ENCODE measurements around the gene FBXL19. TPM values are rescaled to one million over a fixed set of nuclear protein-coding genes. Genes with fewer than 3 reads are reported as not detected.

The FBXL19 gene
- total and polyA plus RNA-seq, 2 of the 13 experiments (the other 11 are each of a cell fraction or from before 2014, with no cell fraction given): 6.0 to 13.7 TPM

DNA sequence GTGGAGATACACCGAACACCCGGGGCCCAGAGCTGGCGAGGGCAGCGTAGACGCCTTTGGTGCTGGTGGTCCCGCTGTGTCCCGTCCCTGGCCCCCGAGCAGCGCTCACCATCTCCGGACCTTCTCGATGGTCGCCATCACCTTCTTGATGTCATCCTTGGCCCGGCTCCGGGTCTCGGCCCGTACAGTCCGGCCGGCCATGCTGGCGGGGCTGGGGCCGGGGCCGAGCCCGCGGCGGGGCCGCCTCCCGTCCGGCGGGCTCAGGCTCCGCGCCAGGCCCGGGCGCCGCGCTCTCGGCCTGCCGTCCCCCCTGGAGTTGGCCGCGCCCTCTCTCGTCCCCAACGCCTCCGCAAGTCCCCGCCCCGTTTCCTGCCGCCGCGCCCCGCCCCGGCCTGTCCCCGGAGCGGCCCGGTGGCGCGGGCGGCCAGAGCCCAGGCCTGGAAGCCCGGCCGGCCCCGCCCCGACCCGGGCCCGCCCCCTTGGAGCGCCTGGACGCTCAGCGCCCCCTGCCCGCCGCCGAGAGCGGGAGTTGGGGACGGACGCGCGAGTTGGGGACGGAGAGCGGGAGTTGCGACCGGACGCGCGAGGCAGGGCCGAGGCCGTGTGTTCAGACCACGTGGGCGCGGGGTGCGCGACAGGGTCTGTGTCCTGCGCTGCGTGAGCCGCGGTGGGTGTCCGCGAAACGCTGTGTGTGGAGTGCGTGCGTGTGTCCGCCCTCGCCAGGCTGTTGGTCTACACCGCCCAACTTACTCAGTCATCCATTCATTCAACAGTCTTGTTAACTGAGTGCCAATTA, 29.4 kb upstream of the FBXL19 start, which contains the start of gene BCL7C (continued):
- TF ChIP-seq GMEB1 (CRISPR knock-in tag; IDR thresholded peaks at IDR 0.05; ENCODE audit: borderline replicate concordance) (peak; percentile 73; the same call in 1 of the 2 replicates), ZNF333 (CRISPR knock-in tag; IDR thresholded peaks at IDR 0.05; ENCODE audit: borderline replicate concordance) (peak; percentile 92), SNAI1 (CRISPR knock-in tag; IDR thresholded peaks at IDR 0.05; ENCODE audit: borderline replicate concordance) (0 out of 2 replicates have a peak, but pooled peaks have one; percentile 85), ZNF850 (CRISPR knock-in tag; conservative IDR thresholded peaks at IDR 0.05) (no peak), JARID2 (CRISPR knock-in tag; IDR thresholded peaks at IDR 0.05; ENCODE audit: insufficient replicate concordance) (peak; percentile 97), ZNF207 (IDR thresholded peaks at IDR 0.05; ENCODE audit: borderline replicate concordance) (no peak), HCFC1 (IDR thresholded peaks at IDR 0.05; ENCODE audit: low read depth, low read length) (peak; percentile 41; the same call in 1 of the 2 replicates), HDAC2 (CRISPR knock-in tag; IDR thresholded peaks at IDR 0.05) (peak; percentile 76), NRL (CRISPR knock-in tag; IDR thresholded peaks at IDR 0.05; ENCODE audit: borderline replicate concordance) (peak; percentile 96), SRSF1 (optimal IDR thresholded peaks at IDR 0.05; ENCODE audit: low read depth, low read length) (no peak), ZNF784 (CRISPR knock-in tag; IDR thresholded peaks at IDR 0.05; ENCODE audit: borderline replicate concordance) (peak; percentile 93; the same call in 1 of the 2 replicates), RFXAP (CRISPR knock-in tag; IDR thresholded peaks at IDR 0.05; ENCODE audit: borderline replicate concordance) (peak; percentile 84), ZNF562 (CRISPR knock-in tag; IDR thresholded peaks at IDR 0.05; ENCODE audit: borderline replicate concordance) (peak; percentile 93; the same call in 1 of the 2 replicates), RARG (CRISPR knock-in tag; IDR thresholded peaks at IDR 0.05; ENCODE audit: low read depth) (no peak), GFI1 (CRISPR knock-in tag; IDR thresholded peaks at IDR 0.05; ENCODE audit: borderline replicate concordance) (no peak), DPF2 (CRISPR knock-in tag; IDR thresholded peaks at IDR 0.05; ENCODE audit: borderline replicate concordance, low read depth) (no peak), FOSL1 (CRISPR knock-in tag; IDR thresholded peaks at IDR 0.05; ENCODE audit: borderline replicate concordance) (0 out of 2 replicates have a peak, but pooled peaks have one; percentile 32)
- TF ChIP-seq, protein P1, sequence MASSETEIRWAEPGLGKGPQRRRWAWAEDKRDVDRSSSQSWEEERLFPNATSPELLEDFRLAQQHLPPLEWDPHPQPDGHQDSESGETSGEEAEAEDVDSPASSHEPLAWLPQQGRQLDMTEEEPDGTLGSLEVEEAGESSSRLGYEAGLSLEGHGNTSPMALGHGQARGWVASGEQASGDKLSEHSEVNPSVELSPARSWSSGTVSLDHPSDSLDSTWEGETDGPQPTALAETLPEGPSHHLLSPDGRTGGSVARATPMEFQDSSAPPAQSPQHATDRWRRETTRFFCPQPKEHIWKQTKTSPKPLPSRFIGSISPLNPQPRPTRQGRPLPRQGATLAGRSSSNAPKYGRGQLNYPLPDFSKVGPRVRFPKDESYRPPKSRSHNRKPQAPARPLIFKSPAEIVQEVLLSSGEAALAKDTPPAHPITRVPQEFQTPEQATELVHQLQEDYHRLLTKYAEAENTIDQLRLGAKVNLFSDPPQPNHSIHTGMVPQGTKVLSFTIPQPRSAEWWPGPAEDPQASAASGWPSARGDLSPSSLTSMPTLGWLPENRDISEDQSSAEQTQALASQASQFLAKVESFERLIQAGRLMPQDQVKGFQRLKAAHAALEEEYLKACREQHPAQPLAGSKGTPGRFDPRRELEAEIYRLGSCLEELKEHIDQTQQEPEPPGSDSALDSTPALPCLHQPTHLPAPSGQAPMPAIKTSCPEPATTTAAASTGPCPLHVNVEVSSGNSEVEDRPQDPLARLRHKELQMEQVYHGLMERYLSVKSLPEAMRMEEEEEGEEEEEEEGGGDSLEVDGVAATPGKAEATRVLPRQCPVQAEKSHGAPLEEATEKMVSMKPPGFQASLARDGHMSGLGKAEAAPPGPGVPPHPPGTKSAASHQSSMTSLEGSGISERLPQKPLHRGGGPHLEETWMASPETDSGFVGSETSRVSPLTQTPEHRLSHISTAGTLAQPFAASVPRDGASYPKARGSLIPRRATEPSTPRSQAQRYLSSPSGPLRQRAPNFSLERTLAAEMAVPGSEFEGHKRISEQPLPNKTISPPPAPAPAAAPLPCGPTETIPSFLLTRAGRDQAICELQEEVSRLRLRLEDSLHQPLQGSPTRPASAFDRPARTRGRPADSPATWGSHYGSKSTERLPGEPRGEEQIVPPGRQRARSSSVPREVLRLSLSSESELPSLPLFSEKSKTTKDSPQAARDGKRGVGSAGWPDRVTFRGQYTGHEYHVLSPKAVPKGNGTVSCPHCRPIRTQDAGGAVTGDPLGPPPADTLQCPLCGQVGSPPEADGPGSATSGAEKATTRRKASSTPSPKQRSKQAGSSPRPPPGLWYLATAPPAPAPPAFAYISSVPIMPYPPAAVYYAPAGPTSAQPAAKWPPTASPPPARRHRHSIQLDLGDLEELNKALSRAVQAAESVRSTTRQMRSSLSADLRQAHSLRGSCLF (CRISPR knock-in tag; IDR thresholded peaks at IDR 0.05; ENCODE audit: borderline replicate concordance): peak; percentile 87; the same call in 1 of the 2 replicates
- TF ChIP-seq, protein P2, sequence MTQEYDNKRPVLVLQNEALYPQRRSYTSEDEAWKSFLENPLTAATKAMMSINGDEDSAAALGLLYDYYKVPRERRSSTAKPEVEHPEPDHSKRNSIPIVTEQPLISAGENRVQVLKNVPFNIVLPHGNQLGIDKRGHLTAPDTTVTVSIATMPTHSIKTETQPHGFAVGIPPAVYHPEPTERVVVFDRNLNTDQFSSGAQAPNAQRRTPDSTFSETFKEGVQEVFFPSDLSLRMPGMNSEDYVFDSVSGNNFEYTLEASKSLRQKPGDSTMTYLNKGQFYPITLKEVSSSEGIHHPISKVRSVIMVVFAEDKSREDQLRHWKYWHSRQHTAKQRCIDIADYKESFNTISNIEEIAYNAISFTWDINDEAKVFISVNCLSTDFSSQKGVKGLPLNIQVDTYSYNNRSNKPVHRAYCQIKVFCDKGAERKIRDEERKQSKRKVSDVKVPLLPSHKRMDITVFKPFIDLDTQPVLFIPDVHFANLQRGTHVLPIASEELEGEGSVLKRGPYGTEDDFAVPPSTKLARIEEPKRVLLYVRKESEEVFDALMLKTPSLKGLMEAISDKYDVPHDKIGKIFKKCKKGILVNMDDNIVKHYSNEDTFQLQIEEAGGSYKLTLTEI (CRISPR knock-in tag; conservative IDR thresholded peaks at IDR 0.05): no peak

Data from HepG2 (cell line).